ENCODE data around the gene SAG. TPM values are rescaled to one million over a fixed set of nuclear protein-coding genes. Genes with fewer than 3 reads are reported as not detected.

SAG gene
- total RNA-seq, 2 experiments from 2014 or later, result not detected

DNA sequence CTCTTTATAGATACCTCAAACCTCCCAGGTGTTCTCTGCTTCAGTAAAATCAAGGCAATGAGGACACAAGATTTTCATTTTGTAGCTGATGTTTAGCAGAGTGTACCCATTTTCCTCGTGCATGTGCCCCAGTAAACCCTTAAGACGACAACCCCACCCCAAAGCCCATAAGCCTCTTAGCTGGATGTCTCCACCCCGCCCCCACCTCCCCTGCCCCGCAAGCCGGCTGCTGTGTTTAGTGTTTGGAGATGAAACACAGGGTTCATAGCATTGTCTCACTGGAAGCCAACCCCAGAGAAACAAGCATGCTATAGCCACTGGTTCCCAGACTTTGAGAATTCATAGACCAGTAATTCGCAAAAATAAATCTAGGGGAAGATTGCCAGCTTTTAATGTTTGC is 5.8 kb upstream of the SAG start:
- TF ChIP-seq, protein P1, sequence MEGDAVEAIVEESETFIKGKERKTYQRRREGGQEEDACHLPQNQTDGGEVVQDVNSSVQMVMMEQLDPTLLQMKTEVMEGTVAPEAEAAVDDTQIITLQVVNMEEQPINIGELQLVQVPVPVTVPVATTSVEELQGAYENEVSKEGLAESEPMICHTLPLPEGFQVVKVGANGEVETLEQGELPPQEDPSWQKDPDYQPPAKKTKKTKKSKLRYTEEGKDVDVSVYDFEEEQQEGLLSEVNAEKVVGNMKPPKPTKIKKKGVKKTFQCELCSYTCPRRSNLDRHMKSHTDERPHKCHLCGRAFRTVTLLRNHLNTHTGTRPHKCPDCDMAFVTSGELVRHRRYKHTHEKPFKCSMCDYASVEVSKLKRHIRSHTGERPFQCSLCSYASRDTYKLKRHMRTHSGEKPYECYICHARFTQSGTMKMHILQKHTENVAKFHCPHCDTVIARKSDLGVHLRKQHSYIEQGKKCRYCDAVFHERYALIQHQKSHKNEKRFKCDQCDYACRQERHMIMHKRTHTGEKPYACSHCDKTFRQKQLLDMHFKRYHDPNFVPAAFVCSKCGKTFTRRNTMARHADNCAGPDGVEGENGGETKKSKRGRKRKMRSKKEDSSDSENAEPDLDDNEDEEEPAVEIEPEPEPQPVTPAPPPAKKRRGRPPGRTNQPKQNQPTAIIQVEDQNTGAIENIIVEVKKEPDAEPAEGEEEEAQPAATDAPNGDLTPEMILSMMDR (IDR thresholded peaks at IDR 0.05), result no peak
- POLR2A ChIA-PET, result no interaction called here
- Mint-ChIP-seq H3K9me3 (no peaks in the 10 kb centered on the region), H3K27me3 (no peaks in the 10 kb centered on the region), H3K36me3 (ENCODE audit: low read depth) (peaks cover 2% of the 10 kb centered on the region), H3K27ac (no peak overlapping the region), H3K4me1 (ENCODE audit: low read depth) (no peaks in the 10 kb centered on the region), H3K4me3 (no peak overlapping the region)
- no peak for ATAC-seq
- CTCF ChIA-PET, result interaction anchor here (1.7 kb wide), 1 partner anchor 9 kb away, joined by 5 read pairs; no protein-coding TSS in a partner anchor
- DNase-seq, result no peak
- intact Hi-C loops (cut with micrococcal nuclease), result no loop called here

- H3K36me3 Mint-ChIP-seq (ENCODE audit: low read depth), result peaks cover 2% of the 10 kb centered on the region
- no peaks in the 10 kb centered on the region for H3K4me1 Mint-ChIP-seq (ENCODE audit: low read depth)
- DNase-seq (no peak), ATAC-seq (no peak)
- H3K27ac Mint-ChIP-seq, result no peak overlapping the region
- no peak overlapping the region for H3K4me3 Mint-ChIP-seq
- H3K27me3 Mint-ChIP-seq, result no peaks in the 10 kb centered on the region
- ChIA-PET CTCF (interaction anchor here (0.6 to 1.1 kb wide), 2 partner anchors 31 to 140 kb away, joined by 3 read pairs; no protein-coding TSS in a partner anchor), POLR2A (no interaction called here)
- no peaks in the 10 kb centered on the region for H3K9me3 Mint-ChIP-seq
- intact Hi-C loops (cut with micrococcal nuclease), result no loop called here
- TF ChIP-seq, protein P1 (IDR thresholded peaks at IDR 0.05), result no peak
Observed at GRCh38 chr2:233303252-233303651, 4.4 kb upstream of the SAG start.

- POLR2A ChIA-PET, result no interaction called here
- TF ChIP-seq, protein P1 (IDR thresholded peaks at IDR 0.05), result no peak
- no peak for ATAC-seq
- Mint-ChIP-seq H3K4me1 (ENCODE audit: low read depth) (peaks cover 3% of the 10 kb centered on the region), H3K4me3 (no peak overlapping the region), H3K27ac (no peak overlapping the region), H3K9me3 (no peaks in the 10 kb centered on the region), H3K27me3 (no peaks in the 10 kb centered on the region), H3K36me3 (ENCODE audit: low read depth) (no peaks in the 10 kb centered on the region)
- intact Hi-C loops (cut with micrococcal nuclease), result no loop called here
- no peak for DNase-seq
- CTCF ChIA-PET, result no interaction called here
Observed at GRCh38 chr2:233311241-233311926, 3.8 kb downstream of the SAG start.

GRCh38 chr2:233312874-233313273 is 5.3 kb downstream of the SAG start:
- TF ChIP-seq, protein P1 (IDR thresholded peaks at IDR 0.05), result no peak
- ChIA-PET POLR2A (no interaction called here), CTCF (no interaction called here)
- Mint-ChIP-seq H3K4me3 (no peak overlapping the region), H3K4me1 (ENCODE audit: low read depth) (peaks cover 3% of the 10 kb centered on the region), H3K27ac (no peak overlapping the region), H3K27me3 (no peaks in the 10 kb centered on the region), H3K36me3 (ENCODE audit: low read depth) (no peaks in the 10 kb centered on the region), H3K9me3 (no peaks in the 10 kb centered on the region)
- intact Hi-C loops (cut with micrococcal nuclease), result no loop called here
- DNase-seq (no peak), ATAC-seq (no peak)

GRCh38 chr2:233314180-233314925 is 6.7 kb downstream of the SAG start:
- CTCF ChIA-PET, result no interaction called here
- POLR2A ChIA-PET, result no interaction called here
- Mint-ChIP-seq H3K27ac (no peak overlapping the region), H3K4me1 (ENCODE audit: low read depth) (peaks cover 3% of the 10 kb centered on the region), H3K27me3 (no peaks in the 10 kb centered on the region), H3K9me3 (no peaks in the 10 kb centered on the region), H3K4me3 (no peak overlapping the region), H3K36me3 (ENCODE audit: low read depth) (no peaks in the 10 kb centered on the region)
- TF ChIP-seq, protein P1 (IDR thresholded peaks at IDR 0.05), result no peak
- no peak for DNase-seq
- no peak for ATAC-seq
- intact Hi-C loops (cut with micrococcal nuclease), result no loop called here
